Activated naive CD4-positive, alpha-beta T cell treated with anti-CD3 and anti-CD28 coated beads, Interleukin-2, amount 50 U/mL, for 72 hours (primary cell): Measurements from ENCODE around the gene TTC7B. TPM values are rescaled to one million over a fixed set of nuclear protein-coding genes. Genes with fewer than 3 reads are reported as not detected.
A peak's percentile ranks its signal among the peaks of the same experiment; 100 is the strongest.
"Not testable (repeated sequence)": the region's sequence is repeated elsewhere in the genome, so short reads cannot be mapped to it uniquely, and the experiment has no call there.

Source experiments
- ATAC-seq, 2 donors: fragments of 150-1000 bp; cut with Tn5 transposase; 2 replicates each; pipeline ENCODE4 v1.10.0; 2021; ENCODE audit warnings: mild to moderate bottlenecking in 2 of 2, moderate library complexity in 2 of 2
- DNase-seq, 2 donors: peaks; one replicate each; pipeline ENCODE4 v3.0.0; 2021 to 2022; ENCODE audit warnings: low spot score in 2 of 2
- H3K27ac Mint-ChIP-seq, 2 donors: one replicate each; pipeline ENCODE4 v1.8.0; 2022; ENCODE audit warnings: mild to moderate bottlenecking in 2 of 2, mixed read lengths in 2 of 2
- H3K36me3 Mint-ChIP-seq, 2 donors: one replicate each; pipeline ENCODE4 v1.8.0; 2022; ENCODE audit warnings: mixed read lengths in 2 of 2
- H3K9me3 Mint-ChIP-seq, 2 donors: one replicate each; pipeline ENCODE4 v1.8.0; 2022; ENCODE audit warnings: mixed read lengths in 2 of 2
- total RNA-seq, 2 donors: library from RNA; stranded (reverse); gene quantifications; one replicate each; pipeline ENCODE4 v1.2.3, GENCODE V29; 2022

The TTC7B gene, protein sequence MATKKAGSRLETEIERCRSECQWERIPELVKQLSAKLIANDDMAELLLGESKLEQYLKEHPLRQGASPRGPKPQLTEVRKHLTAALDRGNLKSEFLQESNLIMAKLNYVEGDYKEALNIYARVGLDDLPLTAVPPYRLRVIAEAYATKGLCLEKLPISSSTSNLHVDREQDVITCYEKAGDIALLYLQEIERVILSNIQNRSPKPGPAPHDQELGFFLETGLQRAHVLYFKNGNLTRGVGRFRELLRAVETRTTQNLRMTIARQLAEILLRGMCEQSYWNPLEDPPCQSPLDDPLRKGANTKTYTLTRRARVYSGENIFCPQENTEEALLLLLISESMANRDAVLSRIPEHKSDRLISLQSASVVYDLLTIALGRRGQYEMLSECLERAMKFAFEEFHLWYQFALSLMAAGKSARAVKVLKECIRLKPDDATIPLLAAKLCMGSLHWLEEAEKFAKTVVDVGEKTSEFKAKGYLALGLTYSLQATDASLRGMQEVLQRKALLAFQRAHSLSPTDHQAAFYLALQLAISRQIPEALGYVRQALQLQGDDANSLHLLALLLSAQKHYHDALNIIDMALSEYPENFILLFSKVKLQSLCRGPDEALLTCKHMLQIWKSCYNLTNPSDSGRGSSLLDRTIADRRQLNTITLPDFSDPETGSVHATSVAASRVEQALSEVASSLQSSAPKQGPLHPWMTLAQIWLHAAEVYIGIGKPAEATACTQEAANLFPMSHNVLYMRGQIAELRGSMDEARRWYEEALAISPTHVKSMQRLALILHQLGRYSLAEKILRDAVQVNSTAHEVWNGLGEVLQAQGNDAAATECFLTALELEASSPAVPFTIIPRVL
- total RNA-seq: 1 to 10 TPM; 7.2 to 9.1 TPM

DNA sequence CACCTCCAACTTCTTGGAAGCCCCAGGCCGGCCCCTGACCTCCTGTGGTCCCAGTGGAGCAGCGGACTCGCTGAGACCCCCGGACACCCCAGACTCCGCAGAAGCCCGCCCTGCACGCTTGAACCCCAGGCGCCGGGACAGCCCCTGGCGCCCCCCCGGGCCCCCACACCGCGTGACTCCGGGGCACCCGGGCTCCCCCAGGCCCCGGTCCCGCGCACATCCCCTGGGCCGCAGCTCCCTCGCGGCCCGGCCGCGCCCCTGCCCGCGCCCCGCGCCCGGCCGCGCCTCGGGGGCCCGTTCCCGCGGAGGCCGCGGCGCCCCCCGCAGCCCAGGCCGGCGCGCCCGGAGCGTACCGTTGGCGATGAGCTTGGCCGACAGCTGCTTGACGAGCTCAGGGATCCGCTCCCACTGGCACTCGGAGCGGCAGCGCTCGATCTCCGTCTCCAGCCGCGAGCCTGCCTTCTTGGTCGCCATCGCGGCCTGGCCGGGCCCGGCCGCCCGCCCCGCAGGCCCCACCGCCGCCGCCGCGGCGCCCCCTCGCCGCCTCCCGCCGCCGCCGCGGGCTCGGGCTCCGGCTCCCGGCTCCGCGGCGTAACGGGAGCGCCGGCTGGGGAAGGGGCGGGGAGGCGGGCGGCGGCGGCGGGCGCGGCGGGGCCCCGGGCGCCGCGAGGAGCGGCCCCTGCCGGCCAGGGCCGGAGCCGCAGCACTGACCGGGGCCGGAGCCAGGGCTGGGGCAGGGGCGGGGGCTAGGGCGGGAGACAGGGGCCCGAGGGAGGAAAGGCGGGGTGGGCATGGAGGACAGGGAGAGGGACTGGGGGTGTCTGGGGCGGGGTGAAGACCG, at the start of gene TTC7B:
Gene TTC7B (minus strand): TSS at position 609 of the 841 bp plus-strand sequence. CDS start 135 bp downstream, at position 474.
- peak in 1 of 2 donors; percentile 38 for DNase-seq
- Mint-ChIP-seq H3K9me3 (no peaks in the 10 kb centered on the region), H3K27ac (no peak within 1 kb of the TSS), H3K36me3 (no peaks in the 10 kb centered on the region)
- ATAC-seq: peak; percentile 65 to 69

DNA sequence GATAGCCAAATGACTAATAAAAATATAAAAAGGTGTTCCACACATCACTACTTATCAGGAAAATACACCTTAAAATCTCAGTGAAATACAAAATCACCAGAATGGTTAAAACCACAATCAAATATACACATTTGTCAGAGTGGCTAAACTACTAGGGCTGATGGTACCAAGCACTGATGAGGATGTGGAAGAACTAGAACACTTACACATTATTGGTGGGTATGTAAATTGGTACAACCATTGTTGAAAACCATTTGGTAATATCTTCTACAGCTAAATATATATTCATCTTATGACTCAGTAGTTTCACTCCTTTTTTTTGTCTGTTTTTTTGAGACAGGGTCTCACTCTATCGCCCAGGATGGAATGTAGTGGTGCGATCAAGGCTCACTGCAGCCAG, 48.5 kb upstream of the TTC7B start:
- H3K27ac Mint-ChIP-seq: no peak overlapping the region
- DNase-seq (no peak), ATAC-seq (no peak)
- no peaks in the 10 kb centered on the region for H3K36me3 Mint-ChIP-seq
- H3K9me3 Mint-ChIP-seq: no peaks in the 10 kb centered on the region

DNA sequence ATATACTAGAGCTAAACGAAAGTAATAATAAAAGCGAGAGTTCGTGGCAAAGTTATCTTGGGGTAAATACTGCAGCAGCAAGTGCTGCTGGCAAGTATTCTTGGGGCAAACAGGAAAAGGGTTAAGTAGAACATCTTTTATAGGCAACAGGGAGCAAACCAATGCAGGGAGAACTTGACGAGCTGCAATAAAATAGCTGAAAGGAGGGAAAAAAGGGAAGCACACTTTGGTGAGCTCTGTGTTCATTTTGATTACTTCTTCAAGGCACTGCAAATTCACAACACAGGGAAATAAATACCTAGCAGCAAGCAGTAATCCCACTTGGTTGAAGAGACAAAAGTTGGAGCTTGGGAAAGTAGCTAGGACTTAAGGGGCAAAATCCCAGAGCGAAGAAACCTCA, 42.3 kb upstream of the TTC7B start:
- H3K9me3 Mint-ChIP-seq: no peaks in the 10 kb centered on the region
- no peak overlapping the region for H3K27ac Mint-ChIP-seq
- H3K36me3 Mint-ChIP-seq: no peaks in the 10 kb centered on the region
- DNase-seq: no peak
- ATAC-seq: no peak

DNA sequence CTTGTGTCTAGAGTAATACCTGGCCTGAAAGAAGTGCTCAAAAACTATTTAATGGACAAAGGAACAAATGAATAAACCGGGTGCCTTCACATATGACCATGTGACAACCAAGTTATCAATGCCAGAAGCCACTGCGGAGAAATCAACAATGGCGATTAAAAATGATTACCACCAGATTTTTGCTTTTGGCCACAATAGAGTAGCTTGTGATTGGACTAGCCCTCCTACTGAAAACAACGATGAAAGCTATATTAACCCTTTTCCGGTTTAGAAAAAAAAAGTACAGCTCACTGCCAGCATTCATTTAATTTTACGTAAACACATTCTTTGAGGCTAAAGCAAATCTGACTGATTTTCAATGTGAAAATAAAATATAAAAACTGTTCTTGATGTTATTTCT, 41.6 kb upstream of the TTC7B start:
- no peaks in the 10 kb centered on the region for H3K9me3 Mint-ChIP-seq
- ATAC-seq (no peak), DNase-seq (no peak)
- H3K36me3 Mint-ChIP-seq: no peaks in the 10 kb centered on the region
- no peak overlapping the region for H3K27ac Mint-ChIP-seq

DNA sequence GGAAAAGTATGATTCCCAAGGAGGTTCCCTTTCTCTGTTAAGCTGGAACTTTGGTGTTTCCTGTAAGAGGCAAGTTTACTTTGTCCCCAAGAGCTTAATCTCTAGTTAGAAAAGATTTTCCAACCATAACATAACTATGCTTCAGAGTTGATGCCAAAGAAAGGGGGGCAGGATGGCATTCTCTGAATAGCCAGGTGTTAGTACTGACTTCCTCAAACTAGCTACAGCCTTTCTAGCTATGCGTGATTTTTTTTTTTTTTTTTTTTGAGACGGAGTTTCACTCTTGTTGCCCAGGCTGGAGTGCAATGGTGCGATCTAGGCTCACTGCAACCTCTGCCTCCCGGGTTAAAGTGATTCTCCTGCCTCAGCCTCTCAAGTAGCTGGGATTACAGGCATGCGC, 39.9 kb upstream of the TTC7B start:
- not testable (repeated sequence) for H3K36me3 Mint-ChIP-seq, ATAC-seq

DNA sequence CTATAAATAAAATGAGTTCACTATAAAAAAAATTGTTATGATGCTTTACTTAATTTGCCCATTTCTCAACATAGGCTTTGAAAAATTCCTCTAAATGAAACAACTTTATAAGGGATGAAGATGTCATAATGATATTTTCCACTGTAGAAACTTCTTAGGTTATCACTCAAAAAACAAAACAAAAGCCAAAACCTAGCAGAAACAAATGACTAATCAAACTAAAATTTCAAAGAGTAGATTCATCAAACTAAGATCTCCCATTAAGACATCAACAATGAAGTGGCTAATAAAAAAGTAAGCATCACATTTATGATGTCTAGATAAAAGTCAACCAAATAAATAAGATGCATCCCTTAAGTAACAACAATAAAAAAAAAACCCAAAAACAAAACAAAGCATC, 36.9 kb upstream of the TTC7B start:
- no peaks in the 10 kb centered on the region for H3K9me3 Mint-ChIP-seq
- no peaks in the 10 kb centered on the region for H3K36me3 Mint-ChIP-seq
- ATAC-seq (no peak), DNase-seq (no peak)
- H3K27ac Mint-ChIP-seq: no peak overlapping the region

More for the DNA sequence above, 39.9 kb upstream of the TTC7B start:
- not testable (repeated sequence) for DNase-seq, H3K27ac Mint-ChIP-seq, H3K9me3 Mint-ChIP-seq

DNA sequence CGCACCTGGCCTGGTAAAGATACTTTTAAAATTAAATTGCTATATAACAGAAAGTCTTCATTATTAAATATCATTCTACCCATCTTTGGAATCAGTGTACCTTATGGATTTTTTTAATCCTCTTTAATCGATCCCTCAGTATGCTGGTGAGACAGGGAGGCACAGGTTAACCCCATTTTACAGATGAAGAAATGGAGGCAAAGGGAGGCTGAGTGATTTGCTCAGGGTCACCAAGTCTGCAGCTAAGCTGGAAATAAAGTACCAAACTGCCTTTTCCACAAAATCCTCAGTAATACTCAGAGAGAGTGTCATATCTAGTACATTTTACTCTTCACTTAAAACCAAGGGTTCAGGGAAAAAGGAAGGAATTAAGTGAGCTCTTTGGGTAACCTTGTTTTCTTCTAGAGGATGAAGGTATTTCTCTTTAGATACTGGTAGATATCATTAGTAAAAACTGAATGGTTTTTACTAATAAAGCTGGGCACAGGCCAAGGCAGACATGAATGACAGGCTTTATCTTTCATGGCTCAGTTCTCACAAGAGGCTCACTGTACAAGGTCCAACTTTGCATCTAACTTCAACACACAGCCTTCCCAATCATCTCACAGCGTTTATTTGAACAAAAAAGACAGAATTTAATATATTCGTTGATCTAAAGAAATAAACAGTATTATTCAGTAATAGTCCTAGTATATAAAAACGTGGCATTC, 35.3 kb upstream of the TTC7B start:
- Mint-ChIP-seq H3K36me3 (no peaks in the 10 kb centered on the region), H3K9me3 (no peaks in the 10 kb centered on the region), H3K27ac (no peak overlapping the region)
- ATAC-seq: no peak
- no peak for DNase-seq

DNA sequence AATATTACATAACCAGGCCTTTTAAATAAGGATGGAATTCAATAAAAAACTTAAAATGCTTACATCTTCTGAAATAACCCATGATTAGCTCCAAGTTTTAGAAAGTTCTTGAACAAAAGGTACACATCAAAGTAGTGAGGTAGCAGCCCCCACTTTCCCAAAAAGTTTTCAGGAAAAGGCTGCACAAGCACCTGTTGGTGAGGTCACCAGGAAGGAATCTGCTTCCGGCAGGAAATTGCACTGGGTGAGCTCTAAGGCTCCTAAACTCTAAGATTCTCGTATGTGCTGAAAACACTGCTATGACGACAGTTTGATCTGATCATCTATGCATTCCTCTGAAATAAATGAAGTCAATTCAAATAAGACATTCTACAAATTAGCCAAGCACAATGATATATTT, 34.3 kb upstream of the TTC7B start:
- no peaks in the 10 kb centered on the region for H3K9me3 Mint-ChIP-seq
- H3K36me3 Mint-ChIP-seq: no peaks in the 10 kb centered on the region
- ATAC-seq (no peak), DNase-seq (no peak)
- H3K27ac Mint-ChIP-seq: no peak overlapping the region

DNA sequence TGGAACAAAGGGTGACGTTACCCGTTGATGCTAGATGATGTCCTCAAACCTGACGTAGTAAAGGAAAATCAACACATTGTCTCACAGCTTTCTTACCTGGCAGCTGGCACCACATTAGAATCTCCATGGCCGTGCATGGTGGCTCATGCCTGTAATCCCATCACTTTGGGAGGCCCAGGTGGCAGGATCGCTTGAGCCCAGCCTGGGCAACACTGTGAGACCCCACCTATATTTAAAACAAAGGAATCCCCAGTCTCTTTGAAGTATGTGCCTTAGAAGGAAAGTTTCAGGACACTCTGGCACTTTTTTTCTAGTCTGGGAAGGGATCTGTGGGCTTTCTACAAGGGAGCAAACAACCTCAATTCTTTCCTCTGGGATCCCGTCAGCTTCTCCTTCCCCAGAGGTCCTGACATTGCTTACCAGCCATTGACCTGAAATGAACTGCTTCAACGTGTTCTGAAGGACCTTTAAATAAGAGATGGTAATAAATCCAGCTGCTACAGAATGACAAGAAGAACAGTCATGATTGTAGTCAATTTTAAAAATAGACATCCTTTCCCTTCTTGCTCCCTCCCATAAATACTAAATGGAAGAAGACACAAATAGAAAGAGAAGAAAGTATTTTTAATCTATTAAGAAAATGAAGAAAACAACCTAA, 33.7 kb upstream of the TTC7B start:
- Mint-ChIP-seq H3K9me3 (no peaks in the 10 kb centered on the region), H3K27ac (no peak overlapping the region), H3K36me3 (no peaks in the 10 kb centered on the region)
- DNase-seq (no peak), ATAC-seq (no peak)

DNA sequence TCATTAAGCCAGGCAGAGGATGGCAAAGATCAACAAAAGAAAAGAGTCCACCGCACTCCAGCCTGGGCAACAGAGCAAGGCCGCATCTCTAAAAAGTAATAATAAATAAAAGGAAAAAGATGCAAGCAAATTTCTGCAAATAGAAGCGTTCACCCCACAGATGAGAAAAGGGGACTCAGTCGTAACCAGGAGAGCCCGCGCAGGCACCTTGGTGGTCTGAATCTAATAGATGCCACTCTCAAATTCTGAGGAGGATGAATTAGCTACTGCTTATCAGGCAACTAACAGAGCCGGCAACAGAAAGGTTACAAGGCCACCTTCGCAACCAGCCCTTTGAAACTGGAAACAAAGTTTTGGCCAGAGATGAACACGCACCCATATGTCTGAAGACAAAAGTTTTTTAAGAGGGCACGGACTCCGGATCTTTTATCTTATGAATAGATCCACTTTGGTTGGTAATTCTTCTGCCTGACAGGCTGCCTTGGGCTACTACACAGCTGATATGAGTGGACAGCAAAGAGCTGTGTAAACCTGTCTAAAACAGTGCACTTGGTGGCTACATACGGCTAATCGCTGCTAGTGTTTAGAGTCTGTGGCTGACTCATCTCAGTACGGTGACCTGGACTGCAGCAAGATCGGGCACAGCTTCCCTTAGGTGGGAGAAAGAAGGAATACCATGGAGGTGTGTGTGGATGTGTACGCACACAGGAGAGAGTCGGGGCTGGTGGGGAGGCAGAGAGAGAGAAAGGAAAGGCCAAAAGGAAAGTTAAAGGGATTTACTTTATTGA, 32.9 kb upstream of the TTC7B start:
- H3K36me3 Mint-ChIP-seq: no peaks in the 10 kb centered on the region
- ATAC-seq (no peak), DNase-seq (no peak)
- H3K27ac Mint-ChIP-seq: peak overlapping the region in 1 of 2 donors; percentile 47
- H3K9me3 Mint-ChIP-seq: no peaks in the 10 kb centered on the region

DNA sequence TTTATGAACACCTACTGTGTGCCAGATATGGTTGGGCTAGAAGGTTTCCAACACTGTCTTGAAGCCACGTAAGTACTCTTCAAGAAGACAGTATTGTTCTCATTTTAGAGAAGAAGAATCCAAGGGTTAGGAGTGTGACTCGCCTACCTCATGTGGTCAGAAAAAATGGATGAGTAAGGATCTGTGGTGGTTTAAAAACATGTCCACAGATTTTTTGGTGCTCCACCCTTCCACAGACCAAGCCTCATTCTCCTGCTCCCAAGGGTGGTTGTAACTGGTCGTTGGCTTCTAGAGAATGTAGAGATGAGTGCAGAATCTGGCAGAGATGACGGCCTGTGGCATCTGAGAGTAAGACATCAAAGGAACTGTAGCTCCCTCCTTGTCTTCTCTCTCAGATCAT, 30.3 kb upstream of the TTC7B start:
- no peaks in the 10 kb centered on the region for H3K9me3 Mint-ChIP-seq
- ATAC-seq: peak in 1 of 2 donors; percentile 45
- H3K36me3 Mint-ChIP-seq: no peaks in the 10 kb centered on the region
- no peak for DNase-seq
- H3K27ac Mint-ChIP-seq: peak overlapping the region in 1 of 2 donors; percentile 55

DNA sequence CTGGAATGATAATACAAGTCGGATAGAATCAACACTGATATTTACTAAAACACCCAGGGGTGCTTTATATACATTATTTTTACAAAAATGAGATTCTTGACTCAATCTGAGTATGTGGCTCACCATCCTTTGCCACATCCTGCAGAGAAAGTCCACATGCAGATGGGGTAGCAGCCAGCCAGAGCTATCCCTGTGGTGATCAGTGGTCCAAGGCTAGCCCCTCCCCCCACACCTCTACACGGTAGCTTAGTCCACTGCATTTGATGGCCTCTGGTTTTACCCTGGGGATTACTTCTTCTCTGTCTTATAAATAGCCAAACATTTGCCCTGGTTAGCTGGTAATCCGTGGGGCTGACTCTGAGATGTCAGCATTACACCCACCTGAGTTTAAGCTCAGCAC, 28.1 kb upstream of the TTC7B start:
- ATAC-seq (no peak), DNase-seq (no peak)
- no peaks in the 10 kb centered on the region for H3K9me3 Mint-ChIP-seq
- no peak overlapping the region for H3K27ac Mint-ChIP-seq
- no peaks in the 10 kb centered on the region for H3K36me3 Mint-ChIP-seq

DNA sequence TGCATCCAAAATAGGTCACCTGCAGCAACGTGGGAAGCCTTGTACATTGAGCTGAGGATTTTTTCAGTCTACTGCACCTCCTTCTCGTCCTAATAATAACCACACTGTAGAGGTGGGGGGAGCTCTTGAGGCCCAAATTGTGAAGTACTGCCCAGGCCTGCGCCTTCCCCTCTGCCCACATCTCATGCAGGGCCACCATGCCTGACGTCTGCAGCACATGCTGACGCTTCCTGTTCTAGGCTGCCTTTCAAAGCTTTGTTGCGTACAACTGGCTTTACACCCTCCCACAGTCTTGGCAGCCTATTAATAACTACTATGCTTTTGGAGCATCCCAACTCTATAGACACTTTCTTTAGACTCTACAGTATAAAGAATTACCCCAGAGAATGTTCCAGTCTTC, 26.5 kb upstream of the TTC7B start:
- H3K36me3 Mint-ChIP-seq: no peaks in the 10 kb centered on the region
- no peak overlapping the region for H3K27ac Mint-ChIP-seq
- H3K9me3 Mint-ChIP-seq: no peaks in the 10 kb centered on the region
- no peak for ATAC-seq
- DNase-seq: no peak

DNA sequence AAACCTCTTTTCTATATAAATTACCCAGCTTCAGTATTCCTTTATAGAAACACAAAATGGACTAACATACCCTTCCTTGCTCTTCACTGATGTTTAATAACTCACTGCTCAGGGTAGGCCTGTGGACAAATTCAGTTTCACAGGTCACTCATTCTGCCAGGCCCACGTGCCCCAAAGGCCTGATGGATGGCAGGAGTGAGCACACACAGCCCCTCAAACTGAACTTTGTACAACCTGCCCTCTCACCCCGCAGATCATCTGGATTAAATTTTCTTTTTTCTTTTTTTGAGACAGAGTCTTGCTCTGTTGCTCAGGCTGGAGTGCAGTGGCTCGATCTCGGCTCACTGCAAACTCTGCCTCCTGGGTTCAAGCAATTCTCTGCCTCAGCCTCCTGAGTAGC, 24.4 kb upstream of the TTC7B start:
- peak overlapping the region in 1 of 2 donors; percentile 10 for H3K27ac Mint-ChIP-seq
- not testable (repeated sequence) for H3K36me3 Mint-ChIP-seq, H3K9me3 Mint-ChIP-seq, DNase-seq, ATAC-seq

DNA sequence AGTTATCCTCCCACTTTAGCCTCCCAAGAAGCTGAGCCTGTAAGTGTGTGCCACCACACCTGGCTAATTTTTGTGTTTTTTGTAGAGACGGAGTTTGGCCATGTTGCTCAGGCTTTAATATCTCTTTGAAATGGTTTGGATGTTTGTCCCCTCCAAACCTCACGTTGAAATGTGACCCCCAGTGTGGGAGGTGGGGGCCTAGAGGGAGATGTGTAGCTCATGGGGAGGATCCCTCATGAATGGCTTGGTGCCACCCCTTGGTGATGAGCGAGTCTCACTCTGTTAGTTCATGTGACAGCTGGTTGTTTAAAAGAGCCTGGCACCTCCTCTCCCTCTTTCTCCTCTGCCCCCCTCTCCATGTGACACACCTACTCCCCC, 23.6 kb upstream of the TTC7B start:
- Mint-ChIP-seq H3K36me3 (no peaks in the 10 kb centered on the region), H3K9me3 (no peaks in the 10 kb centered on the region), H3K27ac (no peak overlapping the region)
- ATAC-seq (no peak), DNase-seq (no peak)
